Measurements from ENCODE around the gene INHBB.
"Not testable (repeated sequence)": the region's sequence is repeated elsewhere in the genome, so short reads cannot be mapped to it uniquely, and the experiment has no call there.

The INHBB gene

GRCh38 chr2:120382541-120383144 lies 36.7 kb downstream of the INHBB start:
- DNase-seq (ENCODE audit: low read depth), result no peak

DNA sequence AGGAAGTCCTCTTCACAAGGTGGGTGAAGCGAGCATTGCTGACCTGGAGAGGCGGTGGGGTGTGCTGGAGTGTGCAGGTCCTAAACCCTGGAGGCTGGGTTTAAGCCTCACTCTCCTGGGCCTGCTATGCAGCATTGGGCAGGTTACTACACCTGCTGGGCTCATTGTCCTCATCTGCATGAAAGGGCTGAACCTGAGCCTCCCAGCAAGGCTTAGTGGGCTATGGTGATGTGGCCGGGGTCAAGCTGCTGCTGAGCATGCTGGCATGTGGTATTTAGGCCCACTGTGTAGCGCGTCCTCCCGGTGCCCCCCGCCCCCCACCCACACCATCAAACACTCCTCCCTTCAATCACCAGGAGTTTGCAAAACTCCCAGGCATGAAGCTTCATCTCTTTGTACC lies 37.3 kb downstream of the INHBB start:
- DNase-seq (ENCODE audit: low read depth), result no peak

DNA sequence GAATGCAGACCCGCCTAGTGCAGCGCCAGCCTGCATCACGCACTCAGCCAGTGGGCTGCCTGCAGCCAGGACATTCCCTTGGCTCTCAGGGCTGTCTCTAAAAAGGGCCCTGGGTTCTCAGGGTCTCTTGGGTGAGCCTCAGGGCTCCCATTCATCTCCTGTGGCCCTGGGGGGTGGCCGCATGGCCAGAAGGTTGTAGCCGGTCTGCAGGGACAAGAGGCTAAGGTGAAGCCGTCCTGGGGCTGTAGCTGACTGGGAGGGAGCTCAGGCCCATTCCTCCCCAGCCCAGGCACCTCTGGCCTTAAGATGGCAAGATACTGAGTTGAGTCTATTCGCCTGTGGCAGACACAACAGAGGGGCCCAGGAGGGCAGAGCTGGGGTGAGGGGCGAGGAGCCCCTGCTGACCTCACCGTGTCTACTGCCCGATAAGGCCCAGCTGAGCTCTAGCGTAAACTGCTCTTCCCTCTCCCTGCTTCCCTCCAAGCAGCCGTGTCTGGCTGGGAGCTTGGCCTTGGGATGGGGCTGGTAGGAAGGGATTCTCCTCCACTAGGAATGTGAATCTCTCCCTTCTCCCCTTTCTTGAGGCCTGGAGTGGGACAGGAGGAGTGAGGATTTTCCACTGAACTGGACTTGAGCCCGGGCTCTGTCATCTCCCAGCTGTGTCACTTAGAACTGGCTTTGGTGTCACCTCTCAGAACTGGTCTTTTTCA lies 37.9 kb downstream of the INHBB start:
- no peak for DNase-seq (ENCODE audit: low read depth)

DNA sequence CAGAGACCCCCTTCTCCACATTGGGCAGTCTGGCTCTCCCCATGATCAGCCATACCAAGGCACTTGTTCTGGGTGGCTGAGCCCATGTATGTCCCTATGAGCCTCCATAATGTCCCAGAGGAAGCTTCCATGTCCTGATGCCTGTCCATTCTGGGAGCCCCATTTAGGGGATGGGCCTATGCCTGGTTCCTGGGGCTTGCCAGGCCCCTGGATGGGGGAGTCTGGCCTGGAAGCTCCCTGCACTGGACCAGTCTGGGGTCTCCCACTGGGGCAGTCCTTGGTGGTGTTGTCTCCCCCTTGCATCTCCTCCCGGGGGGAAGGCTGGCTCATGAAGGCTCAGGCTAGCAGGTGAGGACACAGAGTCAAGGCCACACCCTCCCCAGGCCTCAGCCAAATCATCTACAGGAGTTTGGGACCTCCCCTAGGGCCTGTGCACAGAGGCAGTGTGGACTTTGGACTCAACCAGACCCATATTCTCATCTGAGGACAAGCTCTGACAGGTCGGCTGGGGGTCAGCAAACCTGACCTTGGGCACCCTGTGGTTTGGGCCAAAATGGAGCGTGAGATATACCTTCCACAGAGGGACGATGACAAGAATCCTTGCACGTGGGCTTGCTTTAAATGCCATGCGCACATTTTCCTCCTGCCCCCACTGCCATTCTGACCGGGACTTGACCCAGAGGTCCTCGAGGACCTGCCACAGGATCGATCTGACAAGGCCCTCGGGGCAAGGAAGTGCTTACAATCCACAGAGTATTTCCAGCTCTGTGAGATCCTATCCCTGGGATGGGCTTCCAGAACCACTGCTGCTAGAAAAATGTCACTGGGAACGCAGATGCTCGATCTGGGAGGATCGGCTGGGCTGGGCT lies 38.8 kb downstream of the INHBB start:
- DNase-seq (ENCODE audit: low read depth), result no peak

- DNase-seq (ENCODE audit: low read depth), result no peak
These were observed 39.6 kb downstream of the INHBB start for GRCh38 chr2:120385355-120386127.

DNA sequence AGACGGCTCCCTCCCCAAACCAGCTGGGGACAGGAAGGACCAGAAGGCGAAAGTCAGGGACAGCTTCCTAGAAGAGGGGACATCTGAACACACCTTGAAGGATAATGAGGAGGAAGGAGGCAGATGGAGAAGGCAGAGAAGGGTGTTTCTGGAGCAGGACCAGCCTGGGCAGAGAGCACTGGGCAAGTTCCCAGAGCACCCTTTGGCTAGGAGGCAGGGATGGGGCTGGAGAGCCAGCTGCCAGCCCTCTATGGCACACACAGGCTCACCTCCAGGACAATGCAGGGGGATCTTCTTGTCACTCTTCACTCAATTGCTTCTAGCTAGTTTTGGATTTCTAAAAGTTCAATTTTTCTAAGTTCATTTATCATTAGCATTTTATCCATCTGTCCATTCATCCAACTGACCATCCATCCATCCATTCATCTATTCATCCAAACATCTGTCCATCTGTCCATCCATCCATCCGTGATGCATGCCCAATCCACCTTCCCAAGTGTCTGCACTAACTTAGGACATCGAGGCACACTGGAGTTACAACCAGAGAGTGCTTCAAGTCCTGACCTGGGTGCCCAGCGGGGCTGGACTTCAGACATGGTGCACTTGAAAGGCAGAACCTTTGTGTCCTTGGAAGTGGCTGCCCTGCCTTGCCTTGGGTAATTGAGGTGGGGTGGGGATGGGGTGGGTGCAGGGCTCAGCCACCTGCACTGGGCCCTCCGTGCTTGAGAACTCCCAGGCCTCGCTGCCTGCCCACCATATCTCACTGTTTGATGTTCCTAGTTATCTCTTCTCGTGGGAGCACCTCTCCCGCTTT lies 42.5 kb downstream of the INHBB start:
- DNase-seq (ENCODE audit: low read depth), result no peak

GRCh38 chr2:120389036-120389391 lies 43.1 kb downstream of the INHBB start:
- no peak for DNase-seq (ENCODE audit: low read depth)

- DNase-seq (ENCODE audit: low read depth), result no peak
These were observed 44.6 kb downstream of the INHBB start for GRCh38 chr2:120390381-120391055.

GRCh38 chr2:120391382-120391781 lies 45.4 kb downstream of the INHBB start:
- not testable (repeated sequence) for DNase-seq (ENCODE audit: low read depth)

- no peak for DNase-seq (ENCODE audit: low read depth)
These were observed 46.2 kb downstream of the INHBB start for GRCh38 chr2:120391911-120392665.

DNA sequence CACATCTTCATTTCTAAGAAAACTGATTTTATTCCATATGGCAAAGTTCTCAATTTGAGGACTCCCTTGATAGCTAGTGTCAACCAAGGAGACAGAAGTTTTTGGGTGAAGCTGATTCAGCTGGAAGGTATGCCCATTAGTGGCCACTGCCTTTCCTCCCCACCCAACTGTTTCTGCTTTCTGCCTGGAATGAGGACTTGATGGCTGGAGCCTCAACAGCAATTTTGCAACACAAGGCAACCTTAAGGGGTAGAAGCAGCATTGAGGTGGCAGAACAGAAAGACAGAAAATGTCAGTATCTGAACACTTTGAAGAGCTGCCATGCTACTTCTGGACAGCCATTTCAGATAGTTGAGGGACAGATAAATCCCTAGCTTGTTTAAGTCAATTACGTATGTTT lies 47.0 kb downstream of the INHBB start:
- DNase-seq (ENCODE audit: low read depth), result no peak

DNA sequence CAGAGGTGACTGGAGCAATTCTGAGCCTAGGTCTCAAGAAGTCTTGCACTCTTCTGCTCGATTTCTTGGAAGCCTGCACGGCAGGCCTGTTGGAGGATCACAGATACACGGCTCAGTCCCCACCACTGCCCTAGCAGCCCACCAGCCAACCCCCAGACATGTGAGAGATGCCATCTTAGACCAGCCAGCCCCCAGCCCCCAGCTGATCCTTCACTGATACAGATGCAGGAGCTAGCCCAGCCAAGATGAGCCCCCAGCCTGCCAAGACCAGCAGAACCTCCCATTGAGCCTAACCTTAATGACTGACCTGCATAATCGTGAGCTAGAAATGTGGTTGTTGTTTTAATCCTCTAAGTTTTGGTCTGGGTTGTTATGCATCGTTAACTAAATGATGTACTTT lies 47.5 kb downstream of the INHBB start:
- DNase-seq (ENCODE audit: low read depth), result no peak

GRCh38 chr2:120394764-120395163 lies 48.8 kb downstream of the INHBB start:
- no peak for DNase-seq (ENCODE audit: low read depth)

- no peak for DNase-seq (ENCODE audit: low read depth)
These were observed 49.5 kb downstream of the INHBB start for GRCh38 chr2:120395221-120396012.

DNA sequence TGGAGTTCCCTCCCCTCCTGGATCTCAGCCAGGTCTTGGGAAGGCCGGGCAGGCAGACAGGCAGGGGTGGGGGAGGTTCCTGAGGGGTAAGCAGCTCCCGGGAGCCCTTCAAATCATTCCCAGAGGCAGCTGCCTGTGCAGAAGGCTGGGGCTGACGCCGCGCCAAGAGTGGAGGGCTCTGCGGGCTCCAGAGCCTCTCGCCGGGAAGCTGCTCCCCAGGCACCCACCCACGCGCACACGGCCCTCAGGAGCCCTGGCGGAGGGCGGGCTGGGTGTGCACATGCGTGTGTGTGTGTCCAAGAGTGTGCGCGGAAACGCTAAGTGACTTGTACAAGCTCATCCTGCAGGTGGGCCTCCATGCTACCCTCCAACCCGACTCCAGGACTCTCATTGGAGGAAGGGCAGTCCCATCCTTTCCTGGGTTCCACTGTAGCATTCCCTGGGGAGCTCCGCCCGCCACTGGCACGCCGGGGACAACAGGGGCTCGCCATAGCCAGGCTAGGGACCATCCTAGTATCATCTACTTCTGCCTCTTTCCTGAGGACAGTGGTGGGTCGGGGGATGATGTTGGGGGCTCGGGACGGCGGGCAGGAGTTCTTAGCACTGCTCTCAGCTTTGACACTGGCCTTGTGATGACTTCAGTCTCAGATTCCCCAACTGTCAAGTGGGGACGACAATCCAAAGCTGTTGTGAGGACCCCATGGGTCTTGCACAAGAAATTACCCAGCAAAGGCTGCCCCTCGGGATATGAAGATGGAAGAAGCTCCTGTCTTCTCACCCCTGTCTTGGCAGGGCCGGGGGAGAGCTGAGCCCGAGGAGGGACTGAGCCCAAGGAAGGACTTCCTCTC lies 50.3 kb downstream of the INHBB start:
- DNase-seq (ENCODE audit: low read depth), result no peak

DNA sequence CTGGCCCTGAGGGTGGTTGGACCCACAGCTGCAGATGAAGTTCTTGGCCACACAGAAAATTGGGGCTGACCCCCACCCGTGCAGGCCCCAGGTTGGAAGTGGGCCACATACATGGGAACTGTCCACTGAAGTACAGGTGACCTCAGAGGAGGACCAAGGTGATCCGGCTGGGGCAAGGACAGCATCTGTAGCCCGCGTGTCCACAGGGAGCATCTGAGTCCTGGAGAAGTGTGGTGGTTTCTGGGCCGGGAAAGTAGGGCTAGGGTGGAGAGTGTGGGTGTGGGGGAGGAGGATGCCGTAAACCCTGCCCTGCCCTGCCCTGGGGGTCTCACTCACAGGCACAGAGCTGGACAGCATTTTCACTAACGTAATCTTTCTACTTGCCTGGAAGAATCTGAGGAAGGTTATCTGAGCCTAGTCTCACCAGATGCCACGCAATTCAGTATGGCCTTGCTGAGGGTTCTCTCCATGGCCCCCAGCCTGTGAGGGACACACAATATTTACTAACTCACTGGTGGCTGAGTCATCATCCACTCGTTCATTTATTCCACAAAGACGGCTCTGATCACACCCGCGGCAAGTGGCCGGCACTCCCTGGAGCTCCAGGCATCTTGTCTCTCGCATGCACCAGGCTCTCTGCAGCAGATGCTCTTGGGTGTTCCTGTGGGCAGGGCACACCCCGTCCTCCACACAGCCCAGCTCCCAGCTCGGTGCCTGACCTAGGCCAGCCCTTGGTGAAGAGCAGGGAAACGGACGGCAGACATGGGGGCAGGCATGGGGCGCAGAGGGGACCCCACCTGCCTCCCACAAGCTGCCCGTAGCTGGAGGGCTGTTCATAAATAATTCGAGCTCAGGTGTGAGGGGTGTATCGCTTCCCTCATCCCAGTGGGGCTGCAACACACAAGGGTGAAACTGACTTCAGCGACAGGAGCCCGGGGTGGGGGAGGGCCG lies 51.2 kb downstream of the INHBB start:
- DNase-seq (ENCODE audit: low read depth), result no peak

Data from HS-5 (cell line).